ENCODE measurements around the gene DISC1.

DNA sequence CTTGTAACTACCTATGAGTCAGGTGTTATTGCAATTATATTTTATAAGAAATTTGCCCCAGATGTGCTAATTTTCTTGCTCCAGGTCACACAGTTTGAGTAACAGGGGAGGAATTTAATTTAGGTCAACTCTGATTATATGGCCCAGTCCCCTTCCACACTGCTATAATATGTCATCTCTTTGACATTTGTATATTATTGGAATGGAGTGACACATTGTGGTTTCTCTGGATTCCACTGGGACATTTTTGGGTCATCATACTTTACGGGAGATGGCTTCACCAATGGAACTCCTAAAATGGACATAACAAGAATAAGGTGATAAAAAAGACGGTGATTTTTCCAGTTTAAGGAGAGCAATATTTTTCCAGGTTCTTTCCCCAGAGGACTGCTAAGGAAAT lies 191.2 kb downstream of the DISC1 start:
- TF ChIP-seq POLR2A (IDR thresholded peaks at IDR 0.05; ENCODE audit: low read depth, low read length) (no peak), POLR2AphosphoS5 (IDR thresholded peaks at IDR 0.05; ENCODE audit: low read depth, low read length) (no peak), TAF1 (IDR thresholded peaks at IDR 0.05; ENCODE audit: low read depth, low read length) (no peak), SPI1 (IDR thresholded peaks at IDR 0.05; ENCODE audit: low read depth, low read length) (no peak), POU2F2 (IDR thresholded peaks at IDR 0.05; ENCODE audit: low read depth, low read length) (no peak)

All from GM12891 (cell line).